Measurements from ENCODE around the gene BTBD16.

DNA sequence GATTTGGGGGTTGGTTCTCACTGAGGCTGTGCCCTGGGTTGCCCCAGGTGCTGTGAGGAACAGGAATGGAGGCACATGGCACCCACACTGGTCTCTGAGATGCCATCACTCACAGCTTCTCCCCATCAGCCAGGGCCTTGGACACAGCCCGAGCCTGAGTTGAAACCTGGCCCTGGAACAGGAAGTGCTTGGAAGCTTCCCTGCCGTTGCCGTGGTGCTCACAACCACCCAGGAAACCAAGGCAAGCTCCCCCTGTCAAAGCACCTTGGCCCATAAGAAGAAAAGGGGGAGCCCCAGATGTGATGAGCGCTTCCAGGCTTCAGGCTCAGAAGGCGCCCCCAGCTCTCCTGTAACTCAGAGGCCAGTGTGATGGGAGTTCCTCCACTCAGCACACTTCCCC lies at the start of gene BTBD16:
- TF ChIP-seq, protein P1, sequence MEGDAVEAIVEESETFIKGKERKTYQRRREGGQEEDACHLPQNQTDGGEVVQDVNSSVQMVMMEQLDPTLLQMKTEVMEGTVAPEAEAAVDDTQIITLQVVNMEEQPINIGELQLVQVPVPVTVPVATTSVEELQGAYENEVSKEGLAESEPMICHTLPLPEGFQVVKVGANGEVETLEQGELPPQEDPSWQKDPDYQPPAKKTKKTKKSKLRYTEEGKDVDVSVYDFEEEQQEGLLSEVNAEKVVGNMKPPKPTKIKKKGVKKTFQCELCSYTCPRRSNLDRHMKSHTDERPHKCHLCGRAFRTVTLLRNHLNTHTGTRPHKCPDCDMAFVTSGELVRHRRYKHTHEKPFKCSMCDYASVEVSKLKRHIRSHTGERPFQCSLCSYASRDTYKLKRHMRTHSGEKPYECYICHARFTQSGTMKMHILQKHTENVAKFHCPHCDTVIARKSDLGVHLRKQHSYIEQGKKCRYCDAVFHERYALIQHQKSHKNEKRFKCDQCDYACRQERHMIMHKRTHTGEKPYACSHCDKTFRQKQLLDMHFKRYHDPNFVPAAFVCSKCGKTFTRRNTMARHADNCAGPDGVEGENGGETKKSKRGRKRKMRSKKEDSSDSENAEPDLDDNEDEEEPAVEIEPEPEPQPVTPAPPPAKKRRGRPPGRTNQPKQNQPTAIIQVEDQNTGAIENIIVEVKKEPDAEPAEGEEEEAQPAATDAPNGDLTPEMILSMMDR (IDR thresholded peaks at IDR 0.05) = no peak
- TF ChIP-seq EP300 (IDR thresholded peaks at IDR 0.05) = no peak
- TF ChIP-seq POLR2AphosphoS5 (IDR thresholded peaks at IDR 0.05) = no peak
- TF ChIP-seq POLR2A (IDR thresholded peaks at IDR 0.05) = no peak

Measured in stomach (tissue), 4 donors.